ENCODE results near the gene TMCC2.

DNA sequence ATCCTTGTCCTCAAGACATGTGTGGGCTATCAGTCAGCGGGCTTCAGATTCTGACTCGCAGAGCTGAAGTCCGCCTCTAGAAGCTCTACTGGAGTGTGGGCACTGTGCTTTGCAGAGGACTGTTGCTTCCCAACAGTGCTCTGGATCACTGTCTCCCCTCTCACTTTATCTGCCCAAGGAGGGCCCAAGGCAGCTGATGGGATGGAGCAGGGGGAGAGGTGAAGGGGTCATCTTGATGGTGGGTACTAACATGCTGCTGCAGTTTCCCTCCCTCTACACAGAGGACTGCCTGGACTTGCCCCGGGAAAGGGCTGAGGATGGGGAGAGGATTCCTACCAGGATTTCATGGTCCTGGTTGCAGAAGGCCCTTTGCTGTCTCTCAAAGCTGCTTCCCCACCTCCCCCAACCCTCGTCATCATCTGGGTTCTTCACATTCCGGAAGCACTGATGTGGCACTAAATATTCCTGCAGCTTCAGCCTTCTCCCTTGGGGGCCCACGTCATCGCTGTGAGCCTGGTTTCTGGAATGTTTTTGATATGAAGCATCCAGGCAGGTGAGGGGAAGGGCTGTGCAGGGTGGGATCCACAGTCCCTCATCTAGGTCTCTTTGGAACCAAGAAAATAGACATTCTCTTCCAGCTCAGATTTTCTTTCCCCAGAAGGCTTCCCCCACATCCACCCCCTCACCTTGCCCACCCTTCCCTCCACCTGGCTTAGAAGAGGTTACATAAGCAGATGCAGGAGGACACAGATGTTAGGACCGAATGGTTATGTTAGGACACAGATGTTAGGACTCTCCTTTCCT is 70.6 kb downstream of the TMCC2 start:
- TF ChIP-seq, protein P1, sequence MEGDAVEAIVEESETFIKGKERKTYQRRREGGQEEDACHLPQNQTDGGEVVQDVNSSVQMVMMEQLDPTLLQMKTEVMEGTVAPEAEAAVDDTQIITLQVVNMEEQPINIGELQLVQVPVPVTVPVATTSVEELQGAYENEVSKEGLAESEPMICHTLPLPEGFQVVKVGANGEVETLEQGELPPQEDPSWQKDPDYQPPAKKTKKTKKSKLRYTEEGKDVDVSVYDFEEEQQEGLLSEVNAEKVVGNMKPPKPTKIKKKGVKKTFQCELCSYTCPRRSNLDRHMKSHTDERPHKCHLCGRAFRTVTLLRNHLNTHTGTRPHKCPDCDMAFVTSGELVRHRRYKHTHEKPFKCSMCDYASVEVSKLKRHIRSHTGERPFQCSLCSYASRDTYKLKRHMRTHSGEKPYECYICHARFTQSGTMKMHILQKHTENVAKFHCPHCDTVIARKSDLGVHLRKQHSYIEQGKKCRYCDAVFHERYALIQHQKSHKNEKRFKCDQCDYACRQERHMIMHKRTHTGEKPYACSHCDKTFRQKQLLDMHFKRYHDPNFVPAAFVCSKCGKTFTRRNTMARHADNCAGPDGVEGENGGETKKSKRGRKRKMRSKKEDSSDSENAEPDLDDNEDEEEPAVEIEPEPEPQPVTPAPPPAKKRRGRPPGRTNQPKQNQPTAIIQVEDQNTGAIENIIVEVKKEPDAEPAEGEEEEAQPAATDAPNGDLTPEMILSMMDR (IDR thresholded peaks at IDR 0.05 in 8 of 11, conservative IDR thresholded peaks at IDR 0.05 in 3 of 11): no peak
- no peak for TF ChIP-seq POLR2A (IDR thresholded peaks at IDR 0.05)

All from spleen (tissue), 7 donors.